SKM-1 treated with dmso at 0.1 percent for 144 hours (cell line): ENCODE measurements around the gene MGMT.

Experiments used
- DNase-seq: peaks from one replicate; lab custom pipeline; 2025; ENCODE audit not compliant: unreplicated experiment; lab: John Stamatoyannopoulos, UW

MGMT gene

DNA sequence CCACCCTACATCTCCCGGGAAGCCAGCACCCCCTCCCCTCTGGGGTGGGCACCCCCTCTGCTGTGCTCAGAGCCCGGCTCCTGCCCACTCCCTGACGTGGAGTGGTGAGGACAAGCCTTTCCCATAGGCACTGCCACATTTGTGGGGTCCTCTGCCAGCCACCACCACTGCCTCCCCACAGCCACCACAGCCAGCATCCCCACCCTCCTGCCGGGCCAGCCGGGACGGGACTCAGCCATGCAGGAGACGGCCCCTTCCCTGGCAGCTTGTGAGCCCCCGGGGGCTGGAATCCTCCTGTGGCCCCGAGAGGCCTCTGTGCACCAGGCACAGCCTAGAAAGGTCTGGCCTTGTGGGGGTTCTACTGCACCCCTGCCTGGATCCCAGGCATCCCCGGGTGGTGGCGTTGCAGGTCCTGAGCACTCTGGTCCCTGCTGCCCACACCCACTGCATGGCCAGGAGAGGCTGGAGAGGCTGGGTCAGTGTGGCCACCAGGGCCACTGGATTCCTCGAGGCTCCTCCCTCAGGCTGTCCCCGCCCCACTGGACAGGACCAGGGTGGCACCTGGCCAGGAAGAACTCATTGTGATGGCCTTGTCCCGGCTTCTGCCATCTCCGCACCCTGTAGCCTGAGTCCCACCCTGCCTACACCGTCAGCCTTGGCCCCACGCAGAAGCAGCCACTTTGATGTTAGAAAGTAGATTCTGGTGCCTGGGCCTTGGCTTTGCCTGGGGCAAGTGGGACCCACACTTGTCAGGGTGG, 349.0 kb downstream of the MGMT start:
- DNase-seq = no peak

- no peak for DNase-seq
These were observed 349.6 kb downstream of the MGMT start for GRCh38 chr10:129816656-129817045.
